ENCODE measurements around the gene DNAJC13.

The DNAJC13 gene

GRCh38 chr3:132521901-132522300 is 104.6 kb downstream of the DNAJC13 start:
- TF ChIP-seq, protein P1, sequence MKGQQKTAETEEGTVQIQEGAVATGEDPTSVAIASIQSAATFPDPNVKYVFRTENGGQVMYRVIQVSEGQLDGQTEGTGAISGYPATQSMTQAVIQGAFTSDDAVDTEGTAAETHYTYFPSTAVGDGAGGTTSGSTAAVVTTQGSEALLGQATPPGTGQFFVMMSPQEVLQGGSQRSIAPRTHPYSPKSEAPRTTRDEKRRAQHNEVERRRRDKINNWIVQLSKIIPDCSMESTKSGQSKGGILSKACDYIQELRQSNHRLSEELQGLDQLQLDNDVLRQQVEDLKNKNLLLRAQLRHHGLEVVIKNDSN (IDR thresholded peaks at IDR 0.05) = no peak
- no peak for TF ChIP-seq EP300 (IDR thresholded peaks at IDR 0.05; ENCODE audit: borderline replicate concordance)
- no peak for TF ChIP-seq FOXM1 (IDR thresholded peaks at IDR 0.05; ENCODE audit: borderline replicate concordance, low read depth)
- no peak for TF ChIP-seq NFIC (IDR thresholded peaks at IDR 0.05)
- no peak for TF ChIP-seq YY1 (IDR thresholded peaks at IDR 0.05; ENCODE audit: low read depth)
- TF ChIP-seq CREB1 (IDR thresholded peaks at IDR 0.05; ENCODE audit: low read depth) = no peak
- no peak for TF ChIP-seq ZBTB7A (IDR thresholded peaks at IDR 0.05; ENCODE audit: low read depth)
- TF ChIP-seq EGR1 (IDR thresholded peaks at IDR 0.05) = no peak
- TF ChIP-seq, protein P2, sequence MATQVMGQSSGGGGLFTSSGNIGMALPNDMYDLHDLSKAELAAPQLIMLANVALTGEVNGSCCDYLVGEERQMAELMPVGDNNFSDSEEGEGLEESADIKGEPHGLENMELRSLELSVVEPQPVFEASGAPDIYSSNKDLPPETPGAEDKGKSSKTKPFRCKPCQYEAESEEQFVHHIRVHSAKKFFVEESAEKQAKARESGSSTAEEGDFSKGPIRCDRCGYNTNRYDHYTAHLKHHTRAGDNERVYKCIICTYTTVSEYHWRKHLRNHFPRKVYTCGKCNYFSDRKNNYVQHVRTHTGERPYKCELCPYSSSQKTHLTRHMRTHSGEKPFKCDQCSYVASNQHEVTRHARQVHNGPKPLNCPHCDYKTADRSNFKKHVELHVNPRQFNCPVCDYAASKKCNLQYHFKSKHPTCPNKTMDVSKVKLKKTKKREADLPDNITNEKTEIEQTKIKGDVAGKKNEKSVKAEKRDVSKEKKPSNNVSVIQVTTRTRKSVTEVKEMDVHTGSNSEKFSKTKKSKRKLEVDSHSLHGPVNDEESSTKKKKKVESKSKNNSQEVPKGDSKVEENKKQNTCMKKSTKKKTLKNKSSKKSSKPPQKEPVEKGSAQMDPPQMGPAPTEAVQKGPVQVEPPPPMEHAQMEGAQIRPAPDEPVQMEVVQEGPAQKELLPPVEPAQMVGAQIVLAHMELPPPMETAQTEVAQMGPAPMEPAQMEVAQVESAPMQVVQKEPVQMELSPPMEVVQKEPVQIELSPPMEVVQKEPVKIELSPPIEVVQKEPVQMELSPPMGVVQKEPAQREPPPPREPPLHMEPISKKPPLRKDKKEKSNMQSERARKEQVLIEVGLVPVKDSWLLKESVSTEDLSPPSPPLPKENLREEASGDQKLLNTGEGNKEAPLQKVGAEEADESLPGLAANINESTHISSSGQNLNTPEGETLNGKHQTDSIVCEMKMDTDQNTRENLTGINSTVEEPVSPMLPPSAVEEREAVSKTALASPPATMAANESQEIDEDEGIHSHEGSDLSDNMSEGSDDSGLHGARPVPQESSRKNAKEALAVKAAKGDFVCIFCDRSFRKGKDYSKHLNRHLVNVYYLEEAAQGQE (IDR thresholded peaks at IDR 0.05; ENCODE audit: low read depth) = no peak
- no peak for TF ChIP-seq TAF1 (IDR thresholded peaks at IDR 0.05; ENCODE audit: low read depth)
- no peak for TF ChIP-seq TEAD4 (IDR thresholded peaks at IDR 0.05)
- TF ChIP-seq RAD21 (IDR thresholded peaks at IDR 0.05; ENCODE audit: low read depth) = no peak
- TF ChIP-seq, protein P3, sequence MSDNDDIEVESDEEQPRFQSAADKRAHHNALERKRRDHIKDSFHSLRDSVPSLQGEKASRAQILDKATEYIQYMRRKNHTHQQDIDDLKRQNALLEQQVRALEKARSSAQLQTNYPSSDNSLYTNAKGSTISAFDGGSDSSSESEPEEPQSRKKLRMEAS (IDR thresholded peaks at IDR 0.05) = no peak
- no peak for TF ChIP-seq TCF12 (IDR thresholded peaks at IDR 0.05; ENCODE audit: low read depth)
- no peak for TF ChIP-seq CEBPB (IDR thresholded peaks at IDR 0.05)

DNA sequence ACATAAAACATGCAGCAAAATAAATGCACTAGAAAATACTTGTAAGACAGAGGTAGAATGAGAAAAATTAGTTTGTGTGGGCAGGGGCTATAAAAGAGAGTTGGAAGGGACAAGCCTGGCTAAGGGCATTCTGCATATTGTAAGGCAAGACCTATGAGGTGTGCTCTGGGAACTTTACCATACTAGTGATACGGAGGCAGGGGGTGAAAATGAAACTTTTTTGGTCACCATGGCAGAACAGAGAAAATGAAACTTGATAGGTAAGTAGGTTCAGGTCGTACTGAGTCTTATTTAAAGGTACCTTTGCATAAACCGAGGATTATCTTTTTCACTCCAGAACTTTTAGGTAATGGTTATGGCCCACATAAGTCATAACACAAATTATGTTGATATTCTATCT is 105.1 kb downstream of the DNAJC13 start:
- TF ChIP-seq ZBTB7A (IDR thresholded peaks at IDR 0.05; ENCODE audit: low read depth) = no peak
- no peak for TF ChIP-seq TCF12 (IDR thresholded peaks at IDR 0.05; ENCODE audit: low read depth)
- TF ChIP-seq, protein P1 (IDR thresholded peaks at IDR 0.05) = no peak
- no peak for TF ChIP-seq TEAD4 (IDR thresholded peaks at IDR 0.05)
- TF ChIP-seq, protein P3 (IDR thresholded peaks at IDR 0.05) = no peak
- TF ChIP-seq TAF1 (IDR thresholded peaks at IDR 0.05; ENCODE audit: low read depth) = no peak
- no peak for TF ChIP-seq EP300 (IDR thresholded peaks at IDR 0.05; ENCODE audit: borderline replicate concordance)
- no peak for TF ChIP-seq NFIC (IDR thresholded peaks at IDR 0.05)
- no peak for TF ChIP-seq FOXM1 (IDR thresholded peaks at IDR 0.05; ENCODE audit: borderline replicate concordance, low read depth)
- TF ChIP-seq CEBPB (IDR thresholded peaks at IDR 0.05) = no peak
- TF ChIP-seq, protein P2 (IDR thresholded peaks at IDR 0.05; ENCODE audit: low read depth) = no peak
- no peak for TF ChIP-seq EGR1 (IDR thresholded peaks at IDR 0.05)
- TF ChIP-seq RAD21 (IDR thresholded peaks at IDR 0.05; ENCODE audit: low read depth) = no peak
- no peak for TF ChIP-seq YY1 (IDR thresholded peaks at IDR 0.05; ENCODE audit: low read depth)
- no peak for TF ChIP-seq CREB1 (IDR thresholded peaks at IDR 0.05; ENCODE audit: low read depth)

DNA sequence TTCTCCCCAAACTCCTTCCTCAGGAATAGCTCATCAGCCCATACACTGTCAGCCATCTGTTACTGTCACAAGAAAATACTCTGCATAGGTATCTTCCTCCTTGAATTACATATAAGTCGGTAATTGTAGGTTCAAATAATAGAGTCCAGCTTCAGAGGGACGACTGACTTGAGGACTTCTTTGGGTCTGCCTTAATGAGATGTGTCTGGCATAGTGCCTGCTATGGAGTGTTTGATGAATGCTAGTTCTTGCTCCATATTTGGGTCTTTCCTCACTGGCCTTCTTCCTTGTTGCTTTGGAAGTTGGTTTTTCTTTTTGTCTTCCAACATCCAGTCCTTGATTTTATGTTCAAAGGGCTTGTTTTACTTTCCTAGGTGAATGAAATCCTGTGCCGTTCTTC is 113.3 kb downstream of the DNAJC13 start:
- TF ChIP-seq ZBTB7A (IDR thresholded peaks at IDR 0.05; ENCODE audit: low read depth) (no peak), TAF1 (IDR thresholded peaks at IDR 0.05; ENCODE audit: low read depth) (no peak), TEAD4 (IDR thresholded peaks at IDR 0.05) (no peak), YY1 (IDR thresholded peaks at IDR 0.05; ENCODE audit: low read depth) (no peak), NFIC (IDR thresholded peaks at IDR 0.05) (no peak), FOXM1 (IDR thresholded peaks at IDR 0.05; ENCODE audit: borderline replicate concordance, low read depth) (no peak), CREB1 (IDR thresholded peaks at IDR 0.05; ENCODE audit: low read depth) (no peak), TCF12 (IDR thresholded peaks at IDR 0.05; ENCODE audit: low read depth) (no peak), RAD21 (IDR thresholded peaks at IDR 0.05; ENCODE audit: low read depth) (no peak), CEBPB (IDR thresholded peaks at IDR 0.05) (no peak), EGR1 (IDR thresholded peaks at IDR 0.05) (no peak), EP300 (IDR thresholded peaks at IDR 0.05; ENCODE audit: borderline replicate concordance) (no peak)
- TF ChIP-seq, protein P2 (IDR thresholded peaks at IDR 0.05; ENCODE audit: low read depth) = no peak
- TF ChIP-seq, protein P3 (IDR thresholded peaks at IDR 0.05) = no peak
- TF ChIP-seq, protein P1 (IDR thresholded peaks at IDR 0.05) = no peak
